OCI-LY7 (cell line): ENCODE data around the gene INSL3.

Experiments
- CTCF ChIP-seq: fragments of 200-600 bp; sonication (generic); conservative IDR thresholded peaks from 2 replicates; pipeline ENCODE4 v1.5.1; 2014; ENCODE audit warnings: mild to moderate bottlenecking, antibody characterized with exemption, low read length, moderate library complexity, mixed read lengths
- EZH2phosphoT487 ChIP-seq: fragments of 200-600 bp; sonication (generic); IDR thresholded peaks from 2 replicates; pipeline ENCODE4 v1.6.1; 2018; ENCODE audit warnings: low read depth, borderline replicate concordance, mild to moderate bottlenecking, mixed run types, antibody characterized with exemption, low read length, moderate library complexity, mixed read lengths

GRCh38 chr19:17859533-17860330 lies 38.4 kb upstream of the INSL3 start, which contains the start of gene RPL18A:
- peak; percentile 93 for TF ChIP-seq CTCF
- no peak for TF ChIP-seq EZH2phosphoT487
